GM19397 (cell line): Measurements from ENCODE around the gene ZDHHC8.
"Not testable (repeated sequence)": the region's sequence is repeated elsewhere in the genome, so short reads cannot be mapped to it uniquely, and the experiment has no call there.

Experiments used
- ATAC-seq: cut with Tn5 transposase; IDR thresholded peaks from one replicate; pipeline ENCODE4 v1.9.1; 2021; ENCODE audit warnings: mild to moderate bottlenecking, moderate library complexity; ENCODE audit not compliant: unreplicated experiment

The ZDHHC8 gene

GRCh38 chr22:20156611-20157429 lies 25.2 kb downstream of the ZDHHC8 start:
- ATAC-seq, result no peak

GRCh38 chr22:20157430-20158183 lies 26.0 kb downstream of the ZDHHC8 start:
- ATAC-seq, result no peak

GRCh38 chr22:20158391-20159036 lies 26.9 kb downstream of the ZDHHC8 start:
- no peak for ATAC-seq

- no peak for ATAC-seq
Measured at GRCh38 chr22:20159076-20159475, 27.5 kb downstream of the ZDHHC8 start.

- not testable (repeated sequence) for ATAC-seq
Measured at GRCh38 chr22:20159531-20159930, 27.9 kb downstream of the ZDHHC8 start.

- ATAC-seq, result no peak
Measured at GRCh38 chr22:20160041-20160440, 28.4 kb downstream of the ZDHHC8 start.

- no peak for ATAC-seq
Measured at GRCh38 chr22:20164863-20165262, 33.3 kb downstream of the ZDHHC8 start.

GRCh38 chr22:20165421-20165820 lies 33.8 kb downstream of the ZDHHC8 start:
- ATAC-seq, result no peak

- ATAC-seq, result no peak
Measured at GRCh38 chr22:20165913-20166312, 34.3 kb downstream of the ZDHHC8 start.

- ATAC-seq, result no peak
Measured at GRCh38 chr22:20166703-20167102, 35.1 kb downstream of the ZDHHC8 start.

GRCh38 chr22:20167643-20168322 lies 36.2 kb downstream of the ZDHHC8 start:
- ATAC-seq, result no peak

GRCh38 chr22:20169253-20169822 lies 37.7 kb downstream of the ZDHHC8 start:
- no peak for ATAC-seq

GRCh38 chr22:20170170-20170569 lies 38.6 kb downstream of the ZDHHC8 start:
- ATAC-seq, result no peak

GRCh38 chr22:20171288-20172140 lies 39.9 kb downstream of the ZDHHC8 start:
- ATAC-seq, result no peak

GRCh38 chr22:20172141-20172613 lies 40.6 kb downstream of the ZDHHC8 start:
- no peak for ATAC-seq

- ATAC-seq, result no peak
Measured at GRCh38 chr22:20173246-20173645, 41.6 kb downstream of the ZDHHC8 start.

- no peak for ATAC-seq
Measured at GRCh38 chr22:20173772-20174171, 42.2 kb downstream of the ZDHHC8 start.

- ATAC-seq, result no peak
Measured at GRCh38 chr22:20174785-20175596, 43.4 kb downstream of the ZDHHC8 start.

GRCh38 chr22:20175597-20175900 lies 43.9 kb downstream of the ZDHHC8 start:
- ATAC-seq, result no peak
